HG02763 (cell line): Measurements from ENCODE around the gene KCNJ16.
A peak's percentile ranks its signal among the peaks of the same experiment; 100 is the strongest.

Experiments
- ATAC-seq: cut with Tn5 transposase; IDR thresholded peaks from one replicate; pipeline ENCODE4 v1.9.1; 2021; ENCODE audit warnings: mild to moderate bottlenecking, moderate library complexity; ENCODE audit not compliant: unreplicated experiment

Gene KCNJ16

GRCh38 chr17:70168044-70168976, 93.3 kb downstream of the KCNJ16 start:
- ATAC-seq: peak; percentile 9

GRCh38 chr17:70168977-70169708, 94.1 kb downstream of the KCNJ16 start, which contains the start of gene KCNJ2:
Gene KCNJ2, plus strand, starts transcription at chr17:70169532. Its CDS starts 5,508 bp downstream, at chr17:70175040.
- ATAC-seq: peak; percentile 96

GRCh38 chr17:70169709-70170597, 94.9 kb downstream of the KCNJ16 start:
- ATAC-seq: no peak

DNA sequence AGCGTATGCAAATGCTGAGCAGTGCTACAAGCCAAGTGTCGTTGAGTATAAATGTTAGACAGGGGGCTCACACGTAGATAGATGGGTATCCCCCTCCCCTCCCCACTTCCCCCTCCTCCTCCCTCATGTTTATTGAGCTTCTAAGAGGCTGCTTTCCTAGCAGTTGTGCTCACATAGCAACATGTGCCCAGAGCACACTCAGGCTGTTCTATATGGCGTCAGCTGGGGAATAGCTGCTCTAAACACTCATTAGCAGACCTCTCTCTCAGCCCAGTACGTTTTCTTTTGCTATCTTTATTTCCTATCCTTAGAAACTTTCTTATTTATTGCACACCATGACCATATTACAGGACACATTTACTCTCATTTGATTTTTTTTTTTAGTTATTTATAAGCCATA, 96.1 kb downstream of the KCNJ16 start:
- ATAC-seq: no peak

DNA sequence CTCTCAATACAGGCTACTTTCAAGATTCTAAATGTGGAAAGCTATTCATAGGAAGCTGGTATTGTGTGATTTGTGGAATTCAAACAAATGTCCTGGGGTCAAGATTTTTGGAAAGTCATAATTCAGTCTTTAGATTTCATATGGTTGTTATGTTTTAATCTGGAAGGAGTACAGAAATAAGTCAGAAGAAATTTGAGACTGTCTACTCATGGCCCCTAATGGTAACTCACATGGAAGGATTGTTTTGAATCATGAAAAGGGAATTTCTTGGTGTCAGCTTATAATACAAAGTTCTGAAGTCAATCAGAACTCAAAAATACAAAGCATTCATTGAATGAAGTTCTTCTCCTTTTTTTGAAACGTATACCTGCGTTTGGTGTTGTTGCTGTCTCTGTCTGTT, 97.4 kb downstream of the KCNJ16 start:
- no peak for ATAC-seq

GRCh38 chr17:70172923-70173322, 97.9 kb downstream of the KCNJ16 start:
- no peak for ATAC-seq

DNA sequence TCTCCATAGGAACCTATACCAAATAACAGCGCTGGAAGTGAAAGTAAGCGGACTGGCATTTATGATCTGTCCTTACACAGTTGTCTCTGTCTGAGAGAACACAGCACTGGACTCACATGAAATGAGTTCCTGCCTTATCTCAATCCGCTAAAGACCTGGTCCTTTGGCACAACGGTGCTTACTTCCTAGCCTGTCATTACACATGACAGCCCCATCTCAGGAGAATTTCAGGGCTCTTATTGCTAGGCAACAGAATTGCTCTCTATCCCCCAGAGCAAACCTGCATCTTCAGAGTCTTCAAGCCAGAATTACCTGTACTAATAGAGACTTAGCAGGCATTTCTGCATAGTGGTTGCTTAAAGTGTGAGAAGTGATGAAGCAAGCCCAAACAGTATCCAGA, 98.7 kb downstream of the KCNJ16 start:
- no peak for ATAC-seq

- no peak for ATAC-seq
Observed at GRCh38 chr17:70181376-70181775, 106.4 kb downstream of the KCNJ16 start.

- ATAC-seq: no peak
Observed at GRCh38 chr17:70181866-70182265, 106.8 kb downstream of the KCNJ16 start.

- ATAC-seq: no peak
Observed at GRCh38 chr17:70183508-70183907, 108.5 kb downstream of the KCNJ16 start.

DNA sequence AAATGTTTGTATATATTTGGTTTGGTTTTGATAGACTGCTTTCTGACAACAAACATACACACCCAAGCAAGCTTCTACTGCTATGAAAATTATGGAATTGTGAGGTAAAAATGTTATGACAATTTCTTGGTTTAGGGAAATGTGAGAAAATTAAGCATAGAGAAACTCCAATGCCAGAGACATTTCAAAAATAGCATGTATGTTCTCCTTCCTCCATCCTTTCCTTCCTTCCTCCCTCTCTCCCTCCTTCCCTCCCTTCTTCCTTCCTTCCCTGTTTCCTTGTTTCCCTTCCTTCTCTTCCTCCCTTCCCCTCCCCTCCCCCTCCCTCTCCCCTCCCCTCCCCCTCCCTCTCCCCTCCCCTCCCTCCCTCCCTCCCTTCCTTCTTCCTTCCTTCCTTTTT, 109.2 kb downstream of the KCNJ16 start:
- ATAC-seq: no peak

GRCh38 chr17:70184770-70185169, 109.7 kb downstream of the KCNJ16 start:
- ATAC-seq: no peak
